ENCODE data around the gene CHMP3.

DNA sequence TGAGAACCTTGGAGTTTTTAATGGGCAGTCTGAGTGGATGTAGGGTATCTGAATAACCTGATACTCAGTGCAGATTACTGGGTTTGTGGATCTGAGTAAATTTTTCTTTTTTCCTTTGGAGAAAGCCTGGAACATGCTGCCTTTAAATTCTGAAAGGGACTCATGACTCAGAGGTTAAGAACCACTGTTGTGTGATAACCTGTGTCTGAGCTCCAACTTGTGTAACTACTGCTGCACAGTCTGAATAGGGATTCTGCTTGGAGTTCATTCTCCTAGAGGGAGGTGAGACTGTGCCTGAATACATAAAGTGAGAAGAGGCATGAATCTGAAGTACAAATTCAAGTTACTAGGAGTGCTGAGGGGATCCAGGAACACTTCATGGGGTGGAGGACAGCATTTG lies 85.9 kb downstream of the CHMP3 start:
- no peak for TF ChIP-seq POLR2A (IDR thresholded peaks at IDR 0.05; ENCODE audit: low read length)
- no peak for TF ChIP-seq GATA1 (IDR thresholded peaks at IDR 0.05; ENCODE audit: low read depth, low read length)
